GM12878 (cell line): Measurements from ENCODE around the gene HNRNPDL.
"Not testable (repeated sequence)": the region's sequence is repeated elsewhere in the genome, so short reads cannot be mapped to it uniquely, and the experiment has no call there.

Experiments
- ATF2 ChIP-seq: IDR thresholded peaks from 2 replicates; pipeline ENCODE4 v1.6.1; 2012; ENCODE audit warnings: low read length, inconsistent platforms
- CREM ChIP-seq: IDR thresholded peaks from 2 replicates; pipeline ENCODE4 v1.6.1; 2014; ENCODE audit warnings: antibody characterized with exemption, low read depth
- CTCF ChIP-seq, 3 experiments: IDR thresholded peaks in 2 of 3; conservative IDR thresholded peaks in 1 of 3; 2 replicates each; pipeline ENCODE4 v1.5.1; 2011; ENCODE audit warnings: low read depth in 3 of 3, low read length in 3 of 3, mild to moderate bottlenecking in 3 of 3, control low read depth in 2 of 3, moderate library complexity in 2 of 3, inconsistent platforms in 1 of 3, mixed read lengths in 1 of 3; ENCODE audit not compliant: control insufficient read depth in 2 of 3, insufficient read depth in 1 of 3; ENCODE audit errors: extremely low read depth in 1 of 3
- NFIC ChIP-seq: IDR thresholded peaks from 2 replicates; pipeline ENCODE4 v1.6.1; 2012; ENCODE audit warnings: low read depth, mild to moderate bottlenecking, inconsistent platforms, low read length, moderate library complexity
- RUNX3 ChIP-seq: IDR thresholded peaks from 2 replicates; pipeline ENCODE4 v1.6.1; 2012; ENCODE audit warnings: low read length, inconsistent platforms

- TF ChIP-seq RUNX3; CTCF (IDR thresholded peaks at IDR 0.05 in 2 of 3, conservative IDR thresholded peaks at IDR 0.05 in 1 of 3; ENCODE audit: control insufficient read depth in 2 of 3, extremely low read depth in 1 of 3, insufficient read depth in 1 of 3, low read depth in 3 of 3, low read length in 3 of 3); NFIC; CREM; ATF2: not testable (repeated sequence)
Measured at GRCh38 chr4:82475931-82476330, 45.7 kb upstream of the HNRNPDL start.
